SK-N-SH (cell line): Measurements from ENCODE around the gene DPYSL5. TPM values are rescaled to one million over a fixed set of nuclear protein-coding genes. Genes with fewer than 3 reads are reported as not detected.

Experiments used
- CTCF ChIA-PET: fragments of 300-600, 350-600 bp; formaldehyde crosslinking; extraction: SDS; loops from one replicate; lab custom pipeline; 2021; lab: Yijun Ruan, JAX
- POLR2A ChIA-PET: fragments of 350-600 bp; sonication (Branson Sonifier 250); formaldehyde crosslinking; extraction: SDS; loops from one replicate; lab custom pipeline; 2020; ENCODE audit warnings: antibody characterized with exemption, inconsistent platforms; lab: Yijun Ruan, JAX
- DNase-seq: peaks from one replicate; pipeline ENCODE4 v3.0.0; 2012
- H2AFZ ChIP-seq: fragments of 200-600 bp; sonication (generic); 2 replicates; pipeline ENCODE4 v1.8.1; 2016; ENCODE audit warnings: antibody characterized with exemption, mild to moderate bottlenecking, low read depth
- H3F3A ChIP-seq: fragments of 200-600 bp; sonication (generic); replicated peaks from 2 replicates; pipeline ENCODE3; 2016; ENCODE audit warnings: antibody characterized with exemption, mild to moderate bottlenecking; ENCODE audit not compliant: insufficient read depth
- H3K27ac ChIP-seq, 2 experiments: fragments of 200-500 bp in 1 of 2; fragments of 200-600 bp in 1 of 2; sonication (Bioruptor generic) in 1 of 2; sonication (generic), shearing (Covaris generic) in 1 of 2; 2 replicates each; pipeline versions ENCODE4 v1.5.1 to v1.6.1; 2014 to 2016; ENCODE audit warnings: low read depth in 2 of 2, inconsistent platforms in 1 of 2, low read length in 1 of 2, mild to moderate bottlenecking in 1 of 2, mixed read lengths in 1 of 2
- H3K27me3 ChIP-seq: fragments of 200-600 bp; sonication (generic), shearing (Covaris generic); 2 replicates; pipeline ENCODE4 v1.6.1; 2016; ENCODE audit warnings: mixed run types; ENCODE audit not compliant: insufficient read depth
- H3K36me3 ChIP-seq, 2 experiments: fragments of 200-500 bp in 1 of 2; fragments of 200-600 bp in 1 of 2; sonication (Bioruptor generic) in 1 of 2; sonication (generic) in 1 of 2; replicated peaks in 1 of 2; 2 replicates each; pipeline versions ENCODE3 to v1.5.1; 2014 to 2016; ENCODE audit warnings: low read length in 1 of 2, mild to moderate bottlenecking in 1 of 2; ENCODE audit not compliant: insufficient read depth in 2 of 2, control insufficient read depth in 1 of 2
- H3K4me1 ChIP-seq, 2 experiments: fragments of 200-500 bp in 1 of 2; fragments of 200-600 bp in 1 of 2; sonication (Bioruptor generic) in 1 of 2; sonication (generic), shearing (Covaris generic) in 1 of 2; 2 replicates each; pipeline versions ENCODE4 v1.5.1 to v1.6.1; 2014 to 2016; ENCODE audit warnings: low read depth in 1 of 2, low read length in 1 of 2, mixed run types in 1 of 2; ENCODE audit not compliant: insufficient read depth in 2 of 2, control insufficient read depth in 1 of 2
- H3K4me2 ChIP-seq: fragments of 200-600 bp; sonication (generic), shearing (Covaris generic); 2 replicates; pipeline ENCODE4 v1.6.1; 2017; ENCODE audit warnings: mixed run types
- H3K4me3 ChIP-seq, 2 experiments: fragments of 200-500 bp in 1 of 2; fragments of 200-600 bp in 1 of 2; sonication (Bioruptor generic) in 1 of 2; sonication (generic), shearing (Covaris generic) in 1 of 2; 2 replicates each; pipeline versions ENCODE4 v1.5.1 to v1.8.1; 2014 to 2016; ENCODE audit warnings: low read depth in 2 of 2, inconsistent platforms in 1 of 2, low read length in 1 of 2, mild to moderate bottlenecking in 1 of 2, mixed read lengths in 1 of 2, moderate library complexity in 1 of 2
- H3K79me2 ChIP-seq: fragments of 200-600 bp; sonication (generic); 2 replicates; pipeline ENCODE4 v1.8.1; 2017; ENCODE audit warnings: mild to moderate bottlenecking; ENCODE audit not compliant: insufficient read depth
- H3K9ac ChIP-seq: fragments of 200-600 bp; sonication (generic); 2 replicates; pipeline ENCODE4 v1.6.1; 2017; ENCODE audit warnings: mixed run types
- H3K9me2 ChIP-seq: fragments of 200-600 bp; sonication (generic); 2 replicates; pipeline ENCODE4 v1.6.1; 2017; ENCODE audit warnings: mixed run types
- H3K9me3 ChIP-seq: fragments of 200-600 bp; sonication (generic); 2 replicates; pipeline ENCODE4 v1.6.1; 2017; ENCODE audit warnings: mixed run types, mild to moderate bottlenecking, moderate library complexity
- H4K20me1 ChIP-seq: fragments of 200-600 bp; sonication (generic); 2 replicates; pipeline ENCODE4 v1.6.1; 2017; ENCODE audit warnings: mild to moderate bottlenecking, mixed run types; ENCODE audit not compliant: insufficient read depth
- CTCF ChIP-seq: fragments of 200-600 bp; sonication (generic); IDR thresholded peaks from 2 replicates; pipeline ENCODE4 v1.6.1; 2017; ENCODE audit warnings: antibody characterized with exemption, mild to moderate bottlenecking, moderate library complexity
- EP300 ChIP-seq, 2 experiments: IDR thresholded peaks; 2 replicates each; pipeline versions ENCODE4 v1.4.0 to v1.6.1; 2012; ENCODE audit warnings: borderline replicate concordance in 1 of 2, low read depth in 1 of 2, low read length in 1 of 2
- EZH2phosphoT487 ChIP-seq: fragments of 200-600 bp; sonication (generic); IDR thresholded peaks from 2 replicates; pipeline ENCODE4 v1.6.1; 2017; ENCODE audit warnings: low read depth, mixed run types, mild to moderate bottlenecking, antibody characterized with exemption, moderate library complexity, borderline replicate concordance
- FOSL2 ChIP-seq: IDR thresholded peaks from 2 replicates; pipeline ENCODE4 v1.4.0; 2012; ENCODE audit warnings: low read depth, mild to moderate bottlenecking, moderate library complexity, borderline replicate concordance
- GABPA ChIP-seq: IDR thresholded peaks from 2 replicates; pipeline ENCODE4 v1.4.0; 2012; ENCODE audit warnings: low read depth, mild to moderate bottlenecking
- JUND ChIP-seq: IDR thresholded peaks from 2 replicates; pipeline ENCODE4 v1.4.0; 2012
- MXI1 ChIP-seq: IDR thresholded peaks from 2 replicates; pipeline ENCODE4 v1.6.1; 2012; ENCODE audit warnings: mild to moderate bottlenecking, low read depth, low read length, improper control_type of control experiment
- NRF1 ChIP-seq: IDR thresholded peaks from 2 replicates; pipeline ENCODE4 v1.6.1; 2012; ENCODE audit warnings: low read depth, mild to moderate bottlenecking, low read length
- POLR2AphosphoS5 ChIP-seq: IDR thresholded peaks from 2 replicates; pipeline ENCODE4 v1.6.1; 2012; ENCODE audit warnings: low read depth, low read length
- RAD21 ChIP-seq: IDR thresholded peaks from 2 replicates; pipeline ENCODE4 v1.6.1; 2012; ENCODE audit warnings: mild to moderate bottlenecking, low read length
- RFX5 ChIP-seq: IDR thresholded peaks from 2 replicates; pipeline ENCODE4 v1.6.1; 2012; ENCODE audit warnings: mild to moderate bottlenecking, improper control_type of control experiment, low read length
- RXRA ChIP-seq: IDR thresholded peaks from 2 replicates; pipeline ENCODE4 v1.4.0; 2012; ENCODE audit warnings: low read depth, mild to moderate bottlenecking, borderline replicate concordance
- SIN3A ChIP-seq: IDR thresholded peaks from 2 replicates; pipeline ENCODE4 v1.6.1; 2012; ENCODE audit warnings: low read depth, mild to moderate bottlenecking, low read length, moderate library complexity, borderline replicate concordance
- TCF12 ChIP-seq: IDR thresholded peaks from 2 replicates; pipeline ENCODE4 v1.4.0; 2012
- TEAD4 ChIP-seq: IDR thresholded peaks from 2 replicates; pipeline ENCODE4 v1.4.0; 2012; ENCODE audit warnings: mild to moderate bottlenecking, borderline replicate concordance; ENCODE audit not compliant: insufficient read depth
- USF2 ChIP-seq: fragments of 150-350 bp; IDR thresholded peaks from 2 replicates; pipeline ENCODE4 v1.6.1; 2017; ENCODE audit warnings: antibody characterized with exemption, low read length, low read depth, borderline replicate concordance
- YY1 ChIP-seq: IDR thresholded peaks from 2 replicates; pipeline ENCODE4 v1.4.0; 2012; ENCODE audit warnings: low read depth, mild to moderate bottlenecking
- WGBS: methylation state at CpG from one replicate; pipeline ENCODE4 v1.1.6; 2017; ENCODE audit warnings: low lambda C conversion rate; 5-methylcytosine and 5-hydroxymethylcytosine counted together
- polyA plus RNA-seq, 3 experiments: library from polyadenylated mRNA; depleted of rRNA; stranded (reverse); fragments of >200 nt; gene quantifications; 2 replicates each; pipeline ENCODE4 v1.2.3, GENCODE V29; 2012
- TF ChIP-seq, protein P1 (sequence below): IDR thresholded peaks from 2 replicates; pipeline ENCODE4; 2012

DPYSL5 gene
- polyA plus RNA-seq, 1 of the 3 experiments (the other 2 are of a cell fraction): 0.79 TPM

DNA sequence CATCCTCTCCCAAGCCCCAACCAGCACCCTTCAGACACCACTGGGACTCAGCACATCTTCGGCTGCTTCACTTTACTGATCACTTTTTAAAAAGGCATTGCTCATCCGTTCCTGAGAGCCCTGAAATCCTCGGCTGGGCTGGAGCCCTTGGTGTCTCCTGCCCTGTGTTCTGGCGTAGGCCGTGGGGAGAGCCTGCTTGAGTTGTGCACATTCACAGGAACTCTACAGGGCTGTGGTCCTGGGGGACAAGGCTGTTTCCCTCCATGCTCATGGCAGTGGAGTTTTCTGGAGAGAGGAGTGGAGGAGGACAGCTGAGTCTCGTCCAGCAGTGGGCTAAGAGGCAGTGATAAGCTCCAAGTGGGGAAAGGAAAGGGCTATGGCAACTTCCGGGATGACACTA, 46.1 kb upstream of the DPYSL5 start:
- Histone ChIP-seq H3K27me3 (no peaks in the 10 kb centered on the region), H3K36me3 (peaks cover 9 to 10% of the 10 kb centered on the region in 2 experiments), H3K4me3 (no peak overlapping the region), H3K27ac (no peak overlapping the region), H3K9me2 (no peaks in the 10 kb centered on the region), H4K20me1 (no peaks in the 10 kb centered on the region), H3K79me2 (no peaks in the 10 kb centered on the region), H3K4me1 (no peaks in the 10 kb centered on the region), H3K9me3 (no peaks in the 10 kb centered on the region), H3K9ac (no peak overlapping the region), H3K4me2 (no peak overlapping the region), H3F3A (peaks cover 16% of the 10 kb centered on the region), H2AFZ (no peak overlapping the region)
- POLR2A ChIA-PET: no interaction called here
- no peak for DNase-seq
- no peak for TF ChIP-seq YY1
- TF ChIP-seq JUND: no peak
- TF ChIP-seq EZH2phosphoT487: no peak
- CTCF ChIA-PET: no interaction called here
- 93% methylated on average over 7 of the region's 7 CpGs for WGBS

- Histone ChIP-seq H3K4me2 (no peak overlapping the region), H4K20me1 (no peaks in the 10 kb centered on the region), H3K4me1 (peaks cover 0 to 6% of the 10 kb centered on the region in 2 experiments; a peak in 2 of 4 replicates), H3K9me3 (no peaks in the 10 kb centered on the region), H3K4me3 (no peak overlapping the region), H3K27me3 (no peaks in the 10 kb centered on the region), H3K9ac (no peak overlapping the region), H3K9me2 (no peaks in the 10 kb centered on the region), H3F3A (peaks cover 18% of the 10 kb centered on the region), H3K27ac (peak overlapping the region in 1 of 2 experiments; percentile 52; a peak in 2 of 4 replicates), H3K36me3 (no peaks in the 10 kb centered on the region), H2AFZ (no peak overlapping the region; the same call in 1 of the 2 replicates), H3K79me2 (no peaks in the 10 kb centered on the region)
- CTCF ChIA-PET: interaction anchor here (1.0 to 1.4 kb wide), 2 partner anchors 16 to 41 kb away, joined by 3 to 4 read pairs; no protein-coding TSS in a partner anchor
- POLR2A ChIA-PET: no interaction called here
- no peak for DNase-seq
- 47% methylated on average over 5 of the region's 5 CpGs for WGBS
- TF ChIP-seq, protein P1, sequence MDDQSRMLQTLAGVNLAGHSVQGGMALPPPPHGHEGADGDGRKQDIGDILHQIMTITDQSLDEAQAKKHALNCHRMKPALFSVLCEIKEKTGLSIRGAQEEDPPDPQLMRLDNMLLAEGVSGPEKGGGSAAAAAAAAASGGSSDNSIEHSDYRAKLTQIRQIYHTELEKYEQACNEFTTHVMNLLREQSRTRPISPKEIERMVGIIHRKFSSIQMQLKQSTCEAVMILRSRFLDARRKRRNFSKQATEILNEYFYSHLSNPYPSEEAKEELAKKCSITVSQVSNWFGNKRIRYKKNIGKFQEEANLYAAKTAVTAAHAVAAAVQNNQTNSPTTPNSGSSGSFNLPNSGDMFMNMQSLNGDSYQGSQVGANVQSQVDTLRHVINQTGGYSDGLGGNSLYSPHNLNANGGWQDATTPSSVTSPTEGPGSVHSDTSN: peak; percentile 53
- TF ChIP-seq TEAD4 (no peak), TCF12 (0 out of 2 replicates have a peak, but pooled peaks have one; percentile 45), RFX5 (no peak), JUND (peak; percentile 50), RXRA (peak; percentile 47; the same call in 1 of the 2 replicates), FOSL2 (peak; percentile 69; the same call in 1 of the 2 replicates)
Measured at GRCh38 chr2:26805241-26805676, 42.7 kb upstream of the DPYSL5 start.

DNA sequence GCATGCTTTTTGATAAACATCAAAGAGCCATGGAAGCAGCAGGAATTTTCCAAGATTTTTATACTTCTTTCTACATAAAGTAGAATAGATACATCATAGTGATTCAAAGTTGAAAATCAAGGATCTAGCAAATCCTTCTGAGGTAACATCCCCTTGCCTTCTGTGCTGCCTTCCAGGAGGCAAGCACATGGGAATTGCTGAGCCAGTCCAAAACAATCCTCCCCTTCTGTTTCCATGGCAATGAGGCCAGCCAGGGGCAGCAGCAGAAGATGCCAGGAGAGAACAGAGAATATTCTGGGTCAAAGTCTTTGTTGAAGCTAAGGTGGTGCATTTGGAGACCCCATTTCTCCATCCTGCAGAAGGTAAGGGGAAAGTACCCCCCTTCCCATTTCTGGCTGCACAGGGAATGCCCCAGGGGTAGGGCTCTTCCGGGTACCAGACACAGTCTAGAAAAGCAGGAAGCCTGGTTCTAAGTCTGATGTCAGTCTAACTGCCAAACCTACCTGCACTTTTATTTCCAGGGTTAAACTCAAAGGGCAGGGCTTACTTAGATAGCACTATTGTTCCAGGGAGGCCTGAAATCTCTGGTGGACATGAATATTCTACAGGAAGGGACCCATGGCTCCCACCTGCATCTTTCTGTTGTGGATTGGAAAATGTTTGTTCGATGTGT, 40.0 kb upstream of the DPYSL5 start:
- Histone ChIP-seq H3K27me3 (no peaks in the 10 kb centered on the region), H4K20me1 (no peaks in the 10 kb centered on the region), H3K4me3 (no peak overlapping the region), H3K9me2 (no peaks in the 10 kb centered on the region), H3K36me3 (no peaks in the 10 kb centered on the region), H3K4me2 (no peak overlapping the region), H3K79me2 (no peaks in the 10 kb centered on the region), H2AFZ (no peak overlapping the region; the same call in 1 of the 2 replicates), H3F3A (peaks cover 18% of the 10 kb centered on the region), H3K27ac (peak overlapping the region in 1 of 2 experiments; percentile 55; a peak in 2 of 4 replicates), H3K4me1 (peaks cover 0 to 6% of the 10 kb centered on the region in 2 experiments; a peak in 2 of 4 replicates), H3K9ac (no peak overlapping the region), H3K9me3 (no peaks in the 10 kb centered on the region)
- ChIA-PET CTCF (interaction anchor here (1.0 to 1.5 kb wide), 3 partner anchors 39 to 202 kb away, joined by 3 to 4 read pairs (median 4); no protein-coding TSS in a partner anchor), POLR2A (no interaction called here)
- WGBS: 56% methylated on average over 2 of the region's 2 CpGs
- peak; percentile 75 for DNase-seq
- TF ChIP-seq POLR2AphosphoS5: no peak
- TF ChIP-seq SIN3A: peak; percentile 28; the same call in 1 of the 2 replicates
- no peak for TF ChIP-seq RAD21
- TF ChIP-seq TCF12: no peak
- TF ChIP-seq MXI1: peak; percentile 83
- TF ChIP-seq GABPA: no peak
- no peak for TF ChIP-seq USF2
- no peak for TF ChIP-seq JUND
- TF ChIP-seq NRF1: no peak
- TF ChIP-seq CTCF: no peak
- TF ChIP-seq RXRA: no peak
- TF ChIP-seq EP300 (IDR thresholded peaks at IDR 0.05; ENCODE audit: borderline replicate concordance in 1 of 2, low read depth in 1 of 2, low read length in 1 of 2): no peak
